CD14-positive monocyte (primary cell): ENCODE data around the gene NLRP7. TPM values are rescaled to one million over a fixed set of nuclear protein-coding genes. Genes with fewer than 3 reads are reported as not detected.
"Not testable (repeated sequence)": the region's sequence is repeated elsewhere in the genome, so short reads cannot be mapped to it uniquely, and the experiment has no call there.

Experiments used
- DNase-seq, 3 donors: peaks; one replicate each; pipeline ENCODE4 v3.0.0-alpha.2; 2011 to 2022
- H2AFZ ChIP-seq: 2 replicates; pipeline ENCODE4 v1.6.0; 2012; ENCODE audit warnings: mild to moderate bottlenecking, low read depth, low read length, inconsistent platforms; ENCODE audit not compliant: insufficient read depth, poor library complexity, severe bottlenecking
- H3K27ac ChIP-seq, 2 donors: 1 replicate in 1 of 2; 2 replicates in 1 of 2; pipeline ENCODE4 v1.5.1; 2012 to 2013; ENCODE audit warnings: low read length in 2 of 2, control low read depth in 1 of 2, inconsistent platforms in 1 of 2, low read depth in 1 of 2, mild to moderate bottlenecking in 1 of 2
- H3K27me3 ChIP-seq, 2 donors: one replicate each; pipeline versions ENCODE4 v1.6.0 to v1.6.1; 2011 to 2013; ENCODE audit warnings: low read length in 2 of 2; ENCODE audit not compliant: control insufficient read depth in 2 of 2, insufficient read depth in 2 of 2
- H3K36me3 ChIP-seq, 2 donors: replicated peaks in 1 of 2; 1 replicate in 1 of 2; 2 replicates in 1 of 2; pipeline versions ENCODE4 v1.5.1 to v1.6.1; 2012 to 2013; ENCODE audit warnings: low read length in 2 of 2, control low read depth in 1 of 2, inconsistent platforms in 1 of 2, mild to moderate bottlenecking in 1 of 2; ENCODE audit not compliant: insufficient read depth in 2 of 2, control insufficient read depth in 1 of 2
- H3K4me1 ChIP-seq, 2 donors: 1 replicate in 1 of 2; 2 replicates in 1 of 2; pipeline versions ENCODE4 v1.5.1 to v1.6.1; 2012 to 2013; ENCODE audit warnings: low read length in 2 of 2, control low read depth in 1 of 2, inconsistent platforms in 1 of 2, mild to moderate bottlenecking in 1 of 2, moderate library complexity in 1 of 2; ENCODE audit not compliant: insufficient read depth in 2 of 2, control insufficient read depth in 1 of 2
- H3K4me2 ChIP-seq: replicated peaks from 2 replicates; pipeline ENCODE3; 2012; ENCODE audit warnings: low read length, moderate library complexity, mild to moderate bottlenecking; ENCODE audit not compliant: poor library complexity, severe bottlenecking; ENCODE audit errors: extremely low read depth
- H3K4me3 ChIP-seq, 3 experiments: fragments of 200-600 bp in 1 of 3; sonication (generic) in 1 of 3; replicated peaks in 1 of 3; 1 replicate in 2 of 3; 2 replicates in 1 of 3; pipeline ENCODE4 v1.5.1; 2011 to 2013; ENCODE audit warnings: low read length in 3 of 3, mild to moderate bottlenecking in 3 of 3, control low read depth in 2 of 3, low read depth in 2 of 3, inconsistent platforms in 1 of 3, moderate library complexity in 1 of 3
- H3K79me2 ChIP-seq: 2 replicates; pipeline ENCODE4 v1.6.0; 2012; ENCODE audit warnings: mild to moderate bottlenecking, control low read depth, inconsistent platforms, low read length, moderate library complexity; ENCODE audit not compliant: insufficient read depth
- H3K9ac ChIP-seq: 2 replicates; pipeline ENCODE4 v1.6.0; 2017; ENCODE audit warnings: low read length, mild to moderate bottlenecking; ENCODE audit not compliant: insufficient read depth, poor library complexity, severe bottlenecking
- H3K9me3 ChIP-seq, 2 donors: replicated peaks in 1 of 2; 1 replicate in 1 of 2; 2 replicates in 1 of 2; pipeline versions ENCODE4 v1.5.1 to v1.6.1; 2012 to 2013; ENCODE audit warnings: low read length in 2 of 2, control low read depth in 1 of 2; ENCODE audit not compliant: control insufficient read depth in 1 of 2, insufficient read depth in 1 of 2
- H4K20me1 ChIP-seq: 2 replicates; pipeline ENCODE4 v1.6.0; 2012; ENCODE audit warnings: mild to moderate bottlenecking, low read length, control low read depth, moderate library complexity; ENCODE audit not compliant: insufficient read depth
- H3K27ac Mint-ChIP-seq, 7 donors: one replicate each; pipeline ENCODE4 v1.8.0; 2020; ENCODE audit warnings: mild to moderate bottlenecking in 7 of 7, mixed read lengths in 7 of 7, moderate library complexity in 6 of 7, inconsistent platforms in 2 of 7
- H3K27me3 Mint-ChIP-seq, 3 donors: one replicate each; pipeline ENCODE4 v1.8.0; 2021 to 2022; ENCODE audit warnings: low read depth in 3 of 3, mild to moderate bottlenecking in 3 of 3, mixed read lengths in 3 of 3, moderate library complexity in 3 of 3, inconsistent platforms in 1 of 3
- H3K36me3 Mint-ChIP-seq, 2 donors: one replicate each; pipeline ENCODE4 v1.8.0; 2020; ENCODE audit warnings: mixed read lengths in 2 of 2, inconsistent platforms in 1 of 2, mild to moderate bottlenecking in 1 of 2
- H3K4me1 Mint-ChIP-seq: one replicate; pipeline ENCODE4 v1.8.0; 2020; ENCODE audit warnings: mild to moderate bottlenecking, mixed read lengths
- H3K4me3 Mint-ChIP-seq, 2 donors: one replicate each; pipeline ENCODE4 v1.8.0; 2020; ENCODE audit warnings: mild to moderate bottlenecking in 2 of 2, mixed read lengths in 2 of 2, moderate library complexity in 1 of 2
- H3K9me3 Mint-ChIP-seq, 7 donors: one replicate each; pipeline ENCODE4 v1.8.0; 2020 to 2022; ENCODE audit warnings: mixed read lengths in 7 of 7, mild to moderate bottlenecking in 6 of 7, moderate library complexity in 6 of 7, inconsistent platforms in 2 of 7
- WGBS: methylation state at CpG from one replicate; pipeline ENCODE4 v1.1.5; 2013; ENCODE audit warnings: missing lambda C conversion rate; ENCODE audit not compliant: insufficient coverage; 5-methylcytosine and 5-hydroxymethylcytosine counted together
- intact Hi-C, 2 donors: fragments of 100-400 bp; cut with micrococcal nuclease; formaldehyde crosslinking; loops; one replicate each; pipeline versions ENCODE4 v1.15.0 to v1.15.1; 2023
- polyA plus RNA-seq, 3 donors: library from polyadenylated mRNA; depleted of rRNA in 1 of 3; unstranded in 2 of 3; stranded (reverse) in 1 of 3; fragments of 300-500 nt in 2 of 3; fragments of >200 nt in 1 of 3; fragmentation: Illumina TruSeq in 2 of 3; gene quantifications; 1 replicate in 2 of 3; 2 replicates in 1 of 3; pipeline ENCODE4 v1.2.3, GENCODE V29; 2012 to 2021
- TF ChIP-seq, protein P1 (sequence below): fragments of 200-600 bp; IDR thresholded peaks from one replicate; pipeline ENCODE4 v1.8.0; 2022; ENCODE audit warnings: antibody characterized with exemption, mild to moderate bottlenecking

NLRP7 gene
- polyA plus RNA-seq, 3 donors: not detected

DNA sequence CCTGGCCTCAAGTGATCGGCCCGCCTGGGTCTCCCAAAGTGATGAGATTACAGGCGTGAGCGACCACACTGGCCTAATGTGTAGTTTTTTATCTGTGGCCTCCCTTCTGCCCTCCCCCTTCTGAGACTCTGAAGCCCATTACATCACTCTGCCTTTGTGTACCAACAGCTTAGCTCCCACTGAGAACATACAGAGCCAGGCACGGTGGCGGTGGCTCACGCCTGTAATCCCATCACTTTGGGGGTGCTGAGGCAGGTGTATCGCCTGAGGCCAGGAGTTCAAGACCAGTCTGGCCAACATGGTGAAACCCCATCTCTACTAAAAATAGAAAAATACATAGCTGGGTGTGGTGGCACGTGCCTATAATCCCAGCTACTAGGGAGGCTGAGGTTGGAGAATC is 28.8 kb downstream of the NLRP7 start:
- Histone ChIP-seq H3K4me1 (peaks cover 14 to 21% of the 10 kb centered on the region in 2 donors), H4K20me1 (no peaks in the 10 kb centered on the region), H3K79me2 (no peaks in the 10 kb centered on the region), H3K9ac (no peak overlapping the region), H3K4me3 (no peak overlapping the region), H3K27me3 (peaks cover 0 to 16% of the 10 kb centered on the region in 2 donors), H3K4me2 (no peak overlapping the region), H2AFZ (no peak overlapping the region), H3K9me3 (no peaks in the 10 kb centered on the region), H3K27ac (no peak overlapping the region), H3K36me3 (no peaks in the 10 kb centered on the region)
- DNase-seq: no peak
- Mint-ChIP-seq H3K27ac (peak overlapping the region in 2 of 7 donors; percentile 13), H3K9me3 (peaks cover 0 to 3% (median 2%) of the 10 kb centered on the region in 7 donors), H3K36me3 (no peaks in the 10 kb centered on the region), H3K4me3 (no peak overlapping the region), H3K27me3 (peaks cover 19 to 37% (median 37%) of the 10 kb centered on the region in 3 donors), H3K4me1 (peaks cover 26% of the 10 kb centered on the region)
- intact Hi-C loops: loop anchor here (5.0 to 10.0 kb wide), 2 partner anchors 36 to 244 kb away; no protein-coding TSS in a partner anchor
- TF ChIP-seq, protein P1, sequence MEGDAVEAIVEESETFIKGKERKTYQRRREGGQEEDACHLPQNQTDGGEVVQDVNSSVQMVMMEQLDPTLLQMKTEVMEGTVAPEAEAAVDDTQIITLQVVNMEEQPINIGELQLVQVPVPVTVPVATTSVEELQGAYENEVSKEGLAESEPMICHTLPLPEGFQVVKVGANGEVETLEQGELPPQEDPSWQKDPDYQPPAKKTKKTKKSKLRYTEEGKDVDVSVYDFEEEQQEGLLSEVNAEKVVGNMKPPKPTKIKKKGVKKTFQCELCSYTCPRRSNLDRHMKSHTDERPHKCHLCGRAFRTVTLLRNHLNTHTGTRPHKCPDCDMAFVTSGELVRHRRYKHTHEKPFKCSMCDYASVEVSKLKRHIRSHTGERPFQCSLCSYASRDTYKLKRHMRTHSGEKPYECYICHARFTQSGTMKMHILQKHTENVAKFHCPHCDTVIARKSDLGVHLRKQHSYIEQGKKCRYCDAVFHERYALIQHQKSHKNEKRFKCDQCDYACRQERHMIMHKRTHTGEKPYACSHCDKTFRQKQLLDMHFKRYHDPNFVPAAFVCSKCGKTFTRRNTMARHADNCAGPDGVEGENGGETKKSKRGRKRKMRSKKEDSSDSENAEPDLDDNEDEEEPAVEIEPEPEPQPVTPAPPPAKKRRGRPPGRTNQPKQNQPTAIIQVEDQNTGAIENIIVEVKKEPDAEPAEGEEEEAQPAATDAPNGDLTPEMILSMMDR: no peak
- WGBS: 96% methylated on average over 4 of the region's 9 CpGs

- Histone ChIP-seq H4K20me1 (no peaks in the 10 kb centered on the region), H3K27ac (no peak overlapping the region), H2AFZ (no peak overlapping the region), H3K9ac (no peak overlapping the region), H3K9me3 (no peaks in the 10 kb centered on the region), H3K27me3 (peaks cover 0 to 16% of the 10 kb centered on the region in 2 donors), H3K79me2 (no peaks in the 10 kb centered on the region), H3K4me1 (peaks cover 9 to 13% of the 10 kb centered on the region in 2 donors), H3K36me3 (no peaks in the 10 kb centered on the region), H3K4me2 (peak overlapping the region; percentile 33), H3K4me3 (no peak overlapping the region)
- 57% methylated on average over 8 of the region's 11 CpGs for WGBS
- Mint-ChIP-seq H3K9me3 (peaks cover 0 to 3% (median 0%) of the 10 kb centered on the region in 7 donors), H3K27me3 (peaks cover 20 to 39% (median 38%) of the 10 kb centered on the region in 3 donors), H3K36me3 (no peaks in the 10 kb centered on the region), H3K4me1 (peaks cover 17% of the 10 kb centered on the region), H3K4me3 (peak overlapping the region in 1 of 2 donors; percentile 83), H3K27ac (peak overlapping the region in 6 of 7 donors; percentile 20 to 75 (median 36))
- TF ChIP-seq, protein P1: no peak
- peak; percentile 43 to 69 (median 52) for DNase-seq
- intact Hi-C loops: loop anchor here (2.0 to 10.0 kb wide), 3 partner anchors 35 to 262 kb away; no protein-coding TSS in a partner anchor
Measured at GRCh38 chr19:54916822-54917221, 30.5 kb downstream of the NLRP7 start.

DNA sequence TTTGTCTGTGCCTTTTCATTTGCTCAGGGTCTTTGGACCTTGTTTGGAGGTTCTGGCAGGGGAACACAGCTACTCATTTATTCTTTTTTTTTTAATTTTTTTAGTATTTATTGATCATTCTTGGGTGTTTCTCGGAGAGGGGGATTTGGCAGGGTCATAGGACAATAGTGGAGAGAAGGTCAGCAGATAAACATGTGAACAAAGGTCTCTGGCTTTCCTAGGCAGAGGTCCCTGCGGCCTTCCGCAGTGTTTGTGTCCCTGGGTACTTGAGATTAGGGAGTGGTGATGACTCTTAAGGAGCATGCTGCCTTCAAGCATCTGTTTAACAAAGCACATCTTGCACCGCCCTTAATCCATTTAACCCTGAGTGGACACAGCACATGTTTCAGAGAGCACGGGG is 39.4 kb downstream of the NLRP7 start:
- intact Hi-C loops: not testable (repeated sequence)

More for the DNA sequence above, 39.4 kb downstream of the NLRP7 start:
- not testable (repeated sequence) for H3K9me3 ChIP-seq, H3K4me1 ChIP-seq, H3K9me3 Mint-ChIP-seq, H3K4me3 Mint-ChIP-seq, H3K4me3 ChIP-seq, H3K36me3 Mint-ChIP-seq, H3K9ac ChIP-seq, H4K20me1 ChIP-seq, H3K27ac ChIP-seq, H3K79me2 ChIP-seq, H3K27ac Mint-ChIP-seq, DNase-seq, H3K36me3 ChIP-seq, H2AFZ ChIP-seq, H3K4me2 ChIP-seq
- H3K27me3 ChIP-seq: peaks cover 0 to 15% of the 10 kb centered on the region in 2 donors
- H3K27me3 Mint-ChIP-seq: peaks cover 13 to 24% (median 15%) of the 10 kb centered on the region in 3 donors
- H3K4me1 Mint-ChIP-seq: peaks cover 10% of the 10 kb centered on the region
- WGBS: no CpG with 5 or more reads among the region's 5 CpGs
